ENCODE data around the gene ISLR2.
"Not testable (repeated sequence)": the region's sequence is repeated elsewhere in the genome, so short reads cannot be mapped to it uniquely, and the experiment has no call there.

GRCh38 chr15:74160390-74160789, 30.0 kb downstream of the ISLR2 start:
- TF ChIP-seq CTCF, POLR2A (IDR thresholded peaks at IDR 0.05): not testable (repeated sequence)
